HCT116 (cell line): Measurements from ENCODE around the gene TNFSF8. TPM values are rescaled to one million over a fixed set of nuclear protein-coding genes. Genes with fewer than 3 reads are reported as not detected.

Experiments
- ATAC-seq: fragments of 200-7000 bp; cut with Tn5 transposase; 2 replicates; pipeline ENCODE4 v1.9.1; 2020; ENCODE audit warnings: mild to moderate bottlenecking, moderate library complexity
- BruUV-seq: library from RNA; stranded (reverse); fragments of 400-500 nt; replicated peaks from 2 replicates; lab custom pipeline; 2021; lab: Mats Ljungman, UMichigan
- CTCF ChIA-PET: fragments of 300-600 bp; sonication (Branson Sonifier 250); formaldehyde crosslinking; loops from one replicate; lab custom pipeline; 2021; ENCODE audit warnings: antibody characterized with exemption; lab: Charles Lee
- POLR2A ChIA-PET: fragments of 300-600, 350-600 bp; sonication (Branson Sonifier 250); formaldehyde crosslinking; loops from one replicate; lab custom pipeline; 2021; ENCODE audit warnings: antibody characterized with exemption; lab: Charles Lee
- RAD21 ChIA-PET, 2 experiments: fragments of 300-600 bp; sonication (Branson Sonifier 250); formaldehyde crosslinking; loops; one replicate each; lab custom pipeline; 2023; ENCODE audit warnings: low total read pairs in 2 of 2; ENCODE audit not compliant: uncharacterized antibody in 2 of 2, unreplicated experiment in 2 of 2, low non-redundant PET in 1 of 2; lab: Charles Lee
- DNase-seq: peaks from one replicate; pipeline ENCODE4 v3.0.0-alpha.2; 2010; ENCODE audit warnings: low read depth, low spot score
- H2AFZ ChIP-seq: fragments of 200-600 bp; shearing (Covaris generic), sonication (generic); 2 replicates; pipeline ENCODE4 v1.6.1; 2017; ENCODE audit warnings: low read depth, mixed run types, mixed read lengths, antibody characterized with exemption, low read length; ENCODE audit not compliant: poor library complexity, severe bottlenecking
- H3K27ac ChIP-seq: 2 replicates; pipeline ENCODE4 v1.5.1; 2012; ENCODE audit warnings: low read depth, low read length
- H3K27me3 ChIP-seq: fragments of 200-600 bp; sonication (generic); 2 replicates; pipeline ENCODE4 v1.6.1; 2016; ENCODE audit warnings: mixed run types, low read length, mixed read lengths; ENCODE audit not compliant: insufficient read depth
- H3K36me3 ChIP-seq, 2 experiments: fragments of 200-500 bp in 1 of 2; fragments of 200-600 bp in 1 of 2; sonication (Bioruptor generic) in 1 of 2; sonication (generic) in 1 of 2; 2 replicates each; pipeline versions ENCODE4 v1.5.1 to v1.6.1; 2014 to 2016; ENCODE audit warnings: low read length in 2 of 2, inconsistent platforms in 1 of 2, mixed read lengths in 1 of 2, mixed run types in 1 of 2; ENCODE audit not compliant: insufficient read depth in 2 of 2, control insufficient read depth in 1 of 2
- H3K4me1 ChIP-seq, 2 experiments: fragments of 200-600 bp in 1 of 2; sonication (generic) in 1 of 2; 2 replicates each; pipeline versions ENCODE4 v1.5.1 to v1.6.1; 2012 to 2017; ENCODE audit warnings: low read length in 2 of 2, inconsistent platforms in 1 of 2, mild to moderate bottlenecking in 1 of 2, mixed read lengths in 1 of 2, mixed run types in 1 of 2, moderate library complexity in 1 of 2; ENCODE audit not compliant: insufficient read depth in 2 of 2, control insufficient read depth in 1 of 2
- H3K4me2 ChIP-seq: fragments of 200-600 bp; sonication (generic); 2 replicates; pipeline ENCODE4 v1.6.1; 2017; ENCODE audit warnings: mixed run types, low read length, mixed read lengths
- H3K4me3 ChIP-seq, 2 experiments: fragments of 200-600 bp in 1 of 2; sonication (generic) in 1 of 2; replicated peaks in 1 of 2; 2 replicates each; pipeline ENCODE4 v1.5.1; 2011 to 2016; ENCODE audit warnings: low read length in 2 of 2, control low read depth in 1 of 2, low read depth in 1 of 2, mild to moderate bottlenecking in 1 of 2, mixed read lengths in 1 of 2, mixed run types in 1 of 2
- H3K79me2 ChIP-seq: fragments of 200-600 bp; sonication (generic); 2 replicates; pipeline ENCODE4 v1.6.1; 2017; ENCODE audit warnings: mild to moderate bottlenecking, mixed run types, low read length, moderate library complexity, mixed read lengths; ENCODE audit not compliant: insufficient read depth
- H3K9ac ChIP-seq: fragments of 200-600 bp; sonication (generic); 2 replicates; pipeline ENCODE4 v1.6.1; 2016; ENCODE audit warnings: low read length, mixed read lengths
- H3K9me2 ChIP-seq: fragments of 200-600 bp; sonication (generic), shearing (Covaris generic); 2 replicates; pipeline ENCODE4 v1.6.1; 2017; ENCODE audit warnings: mixed run types, mild to moderate bottlenecking, moderate library complexity; ENCODE audit not compliant: insufficient read depth
- H3K9me3 ChIP-seq, 2 experiments: fragments of 200-500 bp in 1 of 2; fragments of 200-600 bp in 1 of 2; sonication (Bioruptor generic) in 1 of 2; sonication (generic) in 1 of 2; 2 replicates each; pipeline ENCODE4 v1.6.1; 2014 to 2017; ENCODE audit warnings: low read length in 2 of 2, mixed read lengths in 2 of 2, inconsistent platforms in 1 of 2, low read depth in 1 of 2, mild to moderate bottlenecking in 1 of 2, mixed run types in 1 of 2, moderate library complexity in 1 of 2; ENCODE audit not compliant: control insufficient read depth in 1 of 2, insufficient read depth in 1 of 2
- H4K20me1 ChIP-seq: fragments of 200-600 bp; sonication (generic), shearing (Covaris generic); 2 replicates; pipeline ENCODE4 v1.6.1; 2017; ENCODE audit warnings: mixed run types, mild to moderate bottlenecking, moderate library complexity; ENCODE audit not compliant: insufficient read depth
- ATF3 ChIP-seq: IDR thresholded peaks from 2 replicates; pipeline ENCODE4 v1.6.1; 2012
- CEBPB ChIP-seq: IDR thresholded peaks from 2 replicates; pipeline ENCODE4 v1.6.1; 2012; ENCODE audit warnings: low read depth
- ELF1 ChIP-seq: IDR thresholded peaks from 2 replicates; pipeline ENCODE4 v1.6.1; 2012; ENCODE audit warnings: low read depth, borderline replicate concordance
- FOSL1 ChIP-seq: IDR thresholded peaks from 2 replicates; pipeline ENCODE4 v1.6.1; 2012; ENCODE audit warnings: low read depth
- MAX ChIP-seq: IDR thresholded peaks from 2 replicates; pipeline ENCODE4 v1.6.1; 2012
- TCF7L2 ChIP-seq: IDR thresholded peaks from 2 replicates; pipeline ENCODE4 v1.7.0; 2011; ENCODE audit warnings: borderline replicate concordance, inconsistent platforms; ENCODE audit not compliant: insufficient read depth, insufficient read length; ENCODE audit errors: extremely low read depth
- intact Hi-C: fragments of 100-400 bp; cut with micrococcal nuclease; formaldehyde crosslinking; loops from 2 replicates; pipeline ENCODE4 v1.10.0; 2022
- total RNA-seq: library from RNA; stranded (reverse); gene quantifications from one replicate; pipeline ENCODE4 v1.2.1, GENCODE V29; 2021; ENCODE audit not compliant: unreplicated experiment

The TNFSF8 gene
- total RNA-seq, 1 experiment from 2014 or later: not detected

- ChIA-PET CTCF (no interaction called here), RAD21 (no interaction called here), POLR2A (no interaction called here)
- Histone ChIP-seq H4K20me1 (no peaks in the 10 kb centered on the region), H3K27me3 (0 out of 2 replicates have a peak, but pooled peaks cover 3% of the 10 kb centered on the region), H3K4me3 (no peak overlapping the region), H3K4me2 (no peak overlapping the region), H3K79me2 (no peaks in the 10 kb centered on the region), H3K9ac (no peak overlapping the region), H3K9me3 (no peaks in the 10 kb centered on the region), H3K27ac (no peak overlapping the region), H3K36me3 (no peaks in the 10 kb centered on the region), H3K4me1 (peaks cover 0 to 4% of the 10 kb centered on the region in 2 experiments; a peak in 1 of 4 replicates), H3K9me2 (no peaks in the 10 kb centered on the region), H2AFZ (no peak overlapping the region)
- intact Hi-C loops: no loop called here
- DNase-seq: no peak
- no TSS peak for BruUV-seq
- no peak for ATAC-seq
- no peak for TF ChIP-seq CEBPB
- TF ChIP-seq ATF3: no peak
- TF ChIP-seq ELF1: no peak
- TF ChIP-seq TCF7L2: no peak
- no peak for TF ChIP-seq FOSL1
These were observed 24.7 kb upstream of the TNFSF8 start for GRCh38 chr9:114954956-114955582.

GRCh38 chr9:114953959-114954358 lies 23.6 kb upstream of the TNFSF8 start:
- H2AFZ ChIP-seq: no peak overlapping the region
- H3K9ac ChIP-seq: no peak overlapping the region
- TF ChIP-seq CEBPB (peak; percentile 82), TCF7L2 (no peak), MAX (no peak)
- no peak for ATAC-seq
- H3K4me3 ChIP-seq: no peak overlapping the region
- no peaks in the 10 kb centered on the region for H3K9me3 ChIP-seq
- no peaks in the 10 kb centered on the region for H4K20me1 ChIP-seq
- BruUV-seq: no TSS peak
- RAD21 ChIA-PET: no interaction called here
- no peaks in the 10 kb centered on the region for H3K36me3 ChIP-seq
- intact Hi-C loops: no loop called here
- peaks cover 0 to 4% of the 10 kb centered on the region in 2 experiments; a peak in 1 of 4 replicates for H3K4me1 ChIP-seq
- CTCF ChIA-PET: no interaction called here
- POLR2A ChIA-PET: no interaction called here
- H3K9me2 ChIP-seq: no peaks in the 10 kb centered on the region
- no peaks in the 10 kb centered on the region for H3K79me2 ChIP-seq
- H3K27me3 ChIP-seq: 0 out of 2 replicates have a peak, but pooled peaks cover 3% of the 10 kb centered on the region
- no peak for DNase-seq
- H3K4me2 ChIP-seq: no peak overlapping the region
- no peak overlapping the region for H3K27ac ChIP-seq
